HL-60 (cell line): ENCODE data around the gene UBE2E1.

Experiments
- DNase-seq, 2 experiments: peaks; one replicate each; pipeline ENCODE4 v3.0.0-alpha.2; 2010 to 2020; ENCODE audit warnings: low read depth in 1 of 2, low spot score in 1 of 2
- H3K27ac ChIP-seq: fragments of 250-450 bp; sonication (Bioruptor Pico); replicated peaks from 2 replicates; pipeline ENCODE4 v1.5.1; 2020; ENCODE audit warnings: mild to moderate bottlenecking, moderate library complexity
- H3K27me3 ChIP-seq: fragments of 250-450 bp; sonication (Bioruptor Pico); 2 replicates; pipeline ENCODE4 v1.5.1; 2021; ENCODE audit warnings: mild to moderate bottlenecking, moderate library complexity; ENCODE audit not compliant: insufficient read depth, poor library complexity, severe bottlenecking
- H3K4me3 ChIP-seq: replicated peaks from 2 replicates; pipeline ENCODE4 v1.5.1; 2011; ENCODE audit warnings: mild to moderate bottlenecking, control low read depth, low read length; ENCODE audit not compliant: insufficient read depth
- CTCF ChIP-seq: IDR thresholded peaks from one replicate; pipeline ENCODE4 v1.5.1; 2011; ENCODE audit warnings: low read length, control low read depth, inconsistent platforms; ENCODE audit not compliant: insufficient read depth
- GABPA ChIP-seq: IDR thresholded peaks from 2 replicates; pipeline ENCODE4 v1.6.1; 2012; ENCODE audit warnings: low read depth
- POLR2AphosphoS5 ChIP-seq: IDR thresholded peaks from 2 replicates; pipeline ENCODE4 v1.6.1; 2012; ENCODE audit warnings: low read depth
- REST ChIP-seq: IDR thresholded peaks from 2 replicates; pipeline ENCODE4 v1.6.1; 2012; ENCODE audit warnings: low read depth; ENCODE audit not compliant: insufficient replicate concordance
- SPI1 ChIP-seq: IDR thresholded peaks from 2 replicates; pipeline ENCODE4 v1.6.1; 2012; ENCODE audit warnings: low read depth, mild to moderate bottlenecking, borderline replicate concordance

UBE2E1 gene

GRCh38 chr3:23811919-23812318 is 6.2 kb downstream of the UBE2E1 start:
- no peaks in the 10 kb centered on the region for H3K27me3 ChIP-seq
- TF ChIP-seq CTCF: no peak
- TF ChIP-seq REST: no peak
- TF ChIP-seq SPI1: no peak
- no peak for TF ChIP-seq GABPA
- no peak for TF ChIP-seq POLR2AphosphoS5
- no peak overlapping the region for H3K4me3 ChIP-seq
- no peak for DNase-seq
- no peak overlapping the region for H3K27ac ChIP-seq

GRCh38 chr3:23815879-23816278 is 10.1 kb downstream of the UBE2E1 start:
- Histone ChIP-seq H3K27ac (no peak overlapping the region), H3K27me3 (no peaks in the 10 kb centered on the region), H3K4me3 (no peak overlapping the region)
- no peak for DNase-seq
- TF ChIP-seq CTCF (no peak), SPI1 (no peak), POLR2AphosphoS5 (no peak), GABPA (no peak), REST (no peak)

GRCh38 chr3:23816721-23817120 is 11.0 kb downstream of the UBE2E1 start:
- TF ChIP-seq POLR2AphosphoS5 (no peak), REST (no peak), SPI1 (no peak), CTCF (no peak), GABPA (no peak)
- H3K27ac ChIP-seq: no peak overlapping the region
- H3K4me3 ChIP-seq: no peak overlapping the region
- no peak for DNase-seq
- no peaks in the 10 kb centered on the region for H3K27me3 ChIP-seq
